MCF 10A (cell line): Measurements from ENCODE around the gene STK17A. TPM values are rescaled to one million over a fixed set of nuclear protein-coding genes. Genes with fewer than 3 reads are reported as not detected.

Experiments used
- BruUV-seq: library from RNA; stranded (reverse); fragments of 400-500 nt; replicated peaks from 2 replicates; lab custom pipeline; 2021; lab: Mats Ljungman, UMichigan
- CTCF ChIA-PET: fragments of 300-600 bp; sonication (Branson Sonifier 250); formaldehyde crosslinking; extraction: SDS; loops from one replicate; lab custom pipeline; 2021; ENCODE audit warnings: antibody characterized with exemption, inconsistent platforms; lab: Yijun Ruan, JAX
- POLR2A ChIA-PET: fragments of 300-600, 350-650 bp; sonication (Branson Sonifier 250); formaldehyde crosslinking; extraction: SDS; loops from one replicate; lab custom pipeline; 2020; ENCODE audit warnings: antibody characterized with exemption, inconsistent platforms; lab: Yijun Ruan, JAX
- DNase-seq: peaks from one replicate; pipeline ENCODE4 v3.0.0-alpha.2; 2018; ENCODE audit not compliant: unreplicated experiment
- H3K27ac Mint-ChIP-seq: one replicate; pipeline ENCODE4 v1.8.0; 2022; ENCODE audit warnings: mild to moderate bottlenecking, low read depth, mixed read lengths; ENCODE audit not compliant: unreplicated experiment
- H3K27me3 Mint-ChIP-seq: one replicate; pipeline ENCODE4 v1.8.0; 2022; ENCODE audit warnings: mixed read lengths; ENCODE audit not compliant: insufficient read depth, unreplicated experiment
- H3K36me3 Mint-ChIP-seq: one replicate; pipeline ENCODE4 v1.8.0; 2022; ENCODE audit warnings: mild to moderate bottlenecking, moderate library complexity, mixed read lengths; ENCODE audit not compliant: insufficient read depth, unreplicated experiment
- H3K4me1 Mint-ChIP-seq: one replicate; pipeline ENCODE4 v1.8.0; 2022; ENCODE audit warnings: mixed read lengths; ENCODE audit not compliant: insufficient read depth, unreplicated experiment
- H3K4me3 Mint-ChIP-seq: one replicate; pipeline ENCODE4 v1.8.0; 2022; ENCODE audit warnings: mild to moderate bottlenecking, moderate library complexity, mixed read lengths; ENCODE audit not compliant: unreplicated experiment
- H3K9me3 Mint-ChIP-seq: one replicate; pipeline ENCODE4 v1.8.0; 2022; ENCODE audit warnings: mixed read lengths; ENCODE audit not compliant: unreplicated experiment
- intact Hi-C: fragments of 100-400 bp; cut with micrococcal nuclease; formaldehyde crosslinking; loops from 2 replicates; pipeline ENCODE4 v1.14.1; 2022
- total RNA-seq: library from RNA; stranded (reverse); gene quantifications from 2 replicates; pipeline ENCODE4 v1.2.3, GENCODE V29; 2022
- TF ChIP-seq, protein P1 (sequence below): fragments of 200-600 bp; IDR thresholded peaks from one replicate; pipeline ENCODE4 v1.8.0; 2022; ENCODE audit warnings: antibody characterized with exemption, mild to moderate bottlenecking; ENCODE audit not compliant: unreplicated experiment

Gene STK17A
- total RNA-seq, 1 experiment from 2014 or later, result 51.6 TPM

DNA sequence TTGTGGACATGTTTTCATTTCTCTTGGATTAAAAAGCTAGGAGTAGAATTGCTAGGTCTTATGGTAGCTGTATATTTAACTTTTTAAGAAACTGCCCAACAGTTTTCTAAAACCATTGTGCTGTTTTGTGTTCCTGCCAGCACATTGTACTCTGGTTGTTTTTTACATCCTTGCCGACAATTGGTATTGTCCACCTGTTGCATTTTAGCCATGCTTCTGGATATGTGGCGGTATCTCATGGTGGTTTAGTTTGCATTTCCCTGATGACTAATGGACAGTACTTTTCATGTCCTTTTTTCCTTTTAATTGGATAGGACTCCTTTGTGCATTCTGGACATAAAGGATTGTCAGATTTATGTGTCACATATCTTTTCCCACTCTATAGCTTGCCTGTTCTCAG lies 45.5 kb downstream of the STK17A start:
- no peak for DNase-seq
- CTCF ChIA-PET, result interaction anchor here (0.6 to 4.0 kb wide), 2 partner anchors 23 to 46 kb away, joined by 4 to 19 read pairs; partner anchors contain the start of gene STK17A
- Mint-ChIP-seq H3K27me3 (no peaks in the 10 kb centered on the region), H3K4me3 (no peak overlapping the region), H3K36me3 (peaks cover 99% of the 10 kb centered on the region), H3K9me3 (no peaks in the 10 kb centered on the region), H3K27ac (no peak overlapping the region), H3K4me1 (peaks cover 21% of the 10 kb centered on the region)
- POLR2A ChIA-PET, result interaction anchor here (0.6 to 1.8 kb wide), 6 partner anchors 15 to 101 kb away, joined by 3 to 4 read pairs (median 3); partner anchors contain the start of gene COA1
- BruUV-seq, result no TSS peak
- TF ChIP-seq, protein P1, sequence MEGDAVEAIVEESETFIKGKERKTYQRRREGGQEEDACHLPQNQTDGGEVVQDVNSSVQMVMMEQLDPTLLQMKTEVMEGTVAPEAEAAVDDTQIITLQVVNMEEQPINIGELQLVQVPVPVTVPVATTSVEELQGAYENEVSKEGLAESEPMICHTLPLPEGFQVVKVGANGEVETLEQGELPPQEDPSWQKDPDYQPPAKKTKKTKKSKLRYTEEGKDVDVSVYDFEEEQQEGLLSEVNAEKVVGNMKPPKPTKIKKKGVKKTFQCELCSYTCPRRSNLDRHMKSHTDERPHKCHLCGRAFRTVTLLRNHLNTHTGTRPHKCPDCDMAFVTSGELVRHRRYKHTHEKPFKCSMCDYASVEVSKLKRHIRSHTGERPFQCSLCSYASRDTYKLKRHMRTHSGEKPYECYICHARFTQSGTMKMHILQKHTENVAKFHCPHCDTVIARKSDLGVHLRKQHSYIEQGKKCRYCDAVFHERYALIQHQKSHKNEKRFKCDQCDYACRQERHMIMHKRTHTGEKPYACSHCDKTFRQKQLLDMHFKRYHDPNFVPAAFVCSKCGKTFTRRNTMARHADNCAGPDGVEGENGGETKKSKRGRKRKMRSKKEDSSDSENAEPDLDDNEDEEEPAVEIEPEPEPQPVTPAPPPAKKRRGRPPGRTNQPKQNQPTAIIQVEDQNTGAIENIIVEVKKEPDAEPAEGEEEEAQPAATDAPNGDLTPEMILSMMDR, result no peak
- intact Hi-C loops, result no loop called here

DNA sequence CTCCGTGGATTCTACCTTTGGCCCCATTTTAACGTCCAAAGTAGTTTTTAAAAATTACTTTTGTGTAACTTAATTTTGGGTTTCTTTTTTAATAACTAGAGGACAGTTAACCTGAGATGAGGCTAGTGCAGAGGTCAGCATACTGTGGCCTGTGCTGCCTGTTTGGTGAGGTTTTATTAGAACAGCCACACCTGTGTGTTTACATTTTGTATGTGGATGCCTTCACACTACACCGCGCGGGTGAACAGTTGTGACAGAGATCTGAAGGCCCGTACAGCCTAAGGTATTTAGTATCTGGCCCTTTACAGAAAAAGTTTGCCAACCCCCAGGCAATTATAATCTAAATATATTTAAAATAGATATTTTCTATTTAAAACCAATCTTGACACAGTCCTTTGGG lies 46.9 kb downstream of the STK17A start:
- Mint-ChIP-seq H3K9me3 (no peaks in the 10 kb centered on the region), H3K4me1 (peaks cover 21% of the 10 kb centered on the region), H3K27me3 (no peaks in the 10 kb centered on the region), H3K4me3 (no peak overlapping the region), H3K36me3 (peaks cover 99% of the 10 kb centered on the region), H3K27ac (no peak overlapping the region)
- ChIA-PET CTCF (interaction anchor here (1.3 kb wide), 1 partner anchor 13 kb away, joined by 3 read pairs; no protein-coding TSS in a partner anchor), POLR2A (interaction anchor here (0.6 to 1.9 kb wide), 5 partner anchors 18 to 579 kb away, joined by 3 to 5 read pairs (median 3); partner anchors contain the start of gene STK17A)
- intact Hi-C loops, result no loop called here
- no peak for DNase-seq
- TF ChIP-seq, protein P1, result no peak
- BruUV-seq, result no TSS peak

DNA sequence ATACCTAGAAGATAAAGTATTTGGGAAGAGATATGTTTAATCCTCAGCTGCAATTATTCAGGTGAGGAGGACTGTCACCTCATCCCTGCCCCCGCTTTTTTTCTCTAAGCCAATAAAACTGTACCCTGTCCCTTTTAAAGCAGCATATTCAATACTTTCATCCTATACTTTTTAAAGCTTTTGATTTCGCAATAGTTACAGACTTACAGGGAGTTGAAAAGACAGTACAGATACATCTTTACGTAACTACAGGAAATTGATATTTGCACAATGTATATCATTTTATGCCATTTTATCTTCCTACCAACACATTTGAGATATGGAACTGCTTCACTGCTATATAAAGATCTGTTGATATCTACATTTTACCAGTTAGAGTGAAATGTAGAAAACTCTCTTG lies 47.6 kb downstream of the STK17A start:
- TF ChIP-seq, protein P1, result no peak
- DNase-seq, result no peak
- POLR2A ChIA-PET, result interaction anchor here (0.7 to 1.9 kb wide), 4 partner anchors 18 to 68 kb away, joined by 3 to 5 read pairs (median 4); partner anchors contain the start of gene STK17A
- intact Hi-C loops, result no loop called here
- CTCF ChIA-PET, result interaction anchor here (1.3 kb wide), 1 partner anchor 14 kb away, joined by 3 read pairs; no protein-coding TSS in a partner anchor
- H3K4me1 Mint-ChIP-seq, result peaks cover 20% of the 10 kb centered on the region
- H3K27me3 Mint-ChIP-seq, result no peaks in the 10 kb centered on the region
- no peaks in the 10 kb centered on the region for H3K9me3 Mint-ChIP-seq
- no peak overlapping the region for H3K27ac Mint-ChIP-seq
- no peak overlapping the region for H3K4me3 Mint-ChIP-seq
- no TSS peak for BruUV-seq
- peaks cover 94% of the 10 kb centered on the region for H3K36me3 Mint-ChIP-seq

- no peaks in the 10 kb centered on the region for H3K9me3 Mint-ChIP-seq
- H3K36me3 Mint-ChIP-seq, result peaks cover 83% of the 10 kb centered on the region
- H3K4me1 Mint-ChIP-seq, result peaks cover 20% of the 10 kb centered on the region
- no peaks in the 10 kb centered on the region for H3K27me3 Mint-ChIP-seq
- CTCF ChIA-PET, result interaction anchor here (0.6 kb wide), 1 partner anchor 69 kb away, joined by 3 read pairs; no protein-coding TSS in a partner anchor
- no TSS peak for BruUV-seq
- POLR2A ChIA-PET, result interaction anchor here (0.6 to 6.2 kb wide), 2 partner anchors 8 to 47 kb away, joined by 3 to 49 read pairs; partner anchors contain the start of gene STK17A
- intact Hi-C loops, result no loop called here
- TF ChIP-seq, protein P1, result no peak
- no peak for DNase-seq
- no peak overlapping the region for H3K27ac Mint-ChIP-seq
- H3K4me3 Mint-ChIP-seq, result no peak overlapping the region
Observed at GRCh38 chr7:43631559-43631958, 48.7 kb downstream of the STK17A start.
